Measurements from ENCODE around the gene QSOX2.

Gene QSOX2

GRCh38 chr9:136218673-136219072 is 26.9 kb downstream of the QSOX2 start:
- no peak for DNase-seq

GRCh38 chr9:136218271-136218670 is 27.3 kb downstream of the QSOX2 start:
- no peak for DNase-seq

- DNase-seq, result no peak
Observed at GRCh38 chr9:136216541-136217244, 28.9 kb downstream of the QSOX2 start.

GRCh38 chr9:136213733-136214132 is 31.9 kb downstream of the QSOX2 start:
- no peak for DNase-seq

GRCh38 chr9:136212345-136212950 is 33.2 kb downstream of the QSOX2 start:
- DNase-seq, result no peak

GRCh38 chr9:136211441-136212344 is 33.9 kb downstream of the QSOX2 start:
- DNase-seq, result no peak

GRCh38 chr9:136211006-136211405 is 34.6 kb downstream of the QSOX2 start:
- no peak for DNase-seq

GRCh38 chr9:136210276-136210675 is 35.3 kb downstream of the QSOX2 start:
- DNase-seq, result no peak

- DNase-seq, result no peak
Observed at GRCh38 chr9:136209786-136210185, 35.8 kb downstream of the QSOX2 start.

- DNase-seq, result no peak
Observed at GRCh38 chr9:136209232-136209631, 36.4 kb downstream of the QSOX2 start.

GRCh38 chr9:136208675-136209074 is 36.9 kb downstream of the QSOX2 start:
- DNase-seq, result no peak

GRCh38 chr9:136207616-136208015 is 38.0 kb downstream of the QSOX2 start:
- no peak for DNase-seq

- DNase-seq, result no peak
Observed at GRCh38 chr9:136206602-136207275, 38.9 kb downstream of the QSOX2 start.

GRCh38 chr9:136205707-136205992 is 40.0 kb downstream of the QSOX2 start:
- DNase-seq, result no peak

- no peak for DNase-seq
Observed at GRCh38 chr9:136204838-136205706, 40.5 kb downstream of the QSOX2 start, which contains the start of gene LHX3. LHX3 (minus strand) TSS chr9:136205128; CDS start chr9:136205012, 116 bp downstream.

GRCh38 chr9:136204145-136204805 is 41.3 kb downstream of the QSOX2 start:
- no peak for DNase-seq

GRCh38 chr9:136203408-136204144 is 42.0 kb downstream of the QSOX2 start:
- DNase-seq, result no peak

GRCh38 chr9:136202454-136203407 is 42.9 kb downstream of the QSOX2 start:
- no peak for DNase-seq

GRCh38 chr9:136201609-136202453 is 43.8 kb downstream of the QSOX2 start:
- no peak for DNase-seq

Data from stimulated activated CD8-positive, alpha-beta memory T cell treated with anti-CD3 and anti-CD28 coated beads, Interleukin-4, amount 100 ng/mL, for 48 hours (primary cell).